ENCODE data around the gene PLCB4.
"Not testable (repeated sequence)": the region's sequence is repeated elsewhere in the genome, so short reads cannot be mapped to it uniquely, and the experiment has no call there.

Gene PLCB4

DNA sequence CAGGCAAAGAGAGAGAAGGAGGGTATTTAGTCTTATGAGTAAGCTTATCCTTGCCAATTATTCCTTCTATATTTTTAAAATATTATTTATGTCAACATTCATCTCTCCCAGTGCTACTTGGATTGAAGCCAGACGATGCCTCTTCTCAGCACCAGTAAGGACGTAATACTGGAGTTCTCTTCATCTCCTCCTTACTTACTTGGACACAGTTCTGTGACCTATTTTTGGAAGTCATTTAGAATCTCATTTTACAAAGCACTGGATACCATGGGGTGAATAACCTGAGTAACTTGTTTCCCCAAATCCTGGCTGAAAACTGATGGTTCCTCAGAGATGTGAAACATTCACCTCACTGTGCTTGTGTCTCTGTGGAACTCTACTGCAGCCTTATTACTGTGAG is 308.1 kb downstream of the PLCB4 start:
- Histone ChIP-seq H3F3A (ENCODE audit: low read depth) (no peaks in the 10 kb centered on the region), H3K9ac (ENCODE audit: low read depth, low read length, poor library complexity, severe bottlenecking) (no peak overlapping the region), H3K9me3 (ENCODE audit: insufficient read depth, low read depth, low read length) (no peaks in the 10 kb centered on the region), H3K27me3 (ENCODE audit: insufficient read depth, low read length, poor library complexity, severe bottlenecking) (no peaks in the 10 kb centered on the region), H3K36me3 (ENCODE audit: insufficient read depth, low read length) (peaks cover 10% of the 10 kb centered on the region; the same call in 1 of the 2 replicates), H3K4me3 (ENCODE audit: low read length, poor library complexity, severe bottlenecking) (no peak overlapping the region), H3K9me2 (replicated peaks; ENCODE audit: low read depth, low read length) (no peaks in the 10 kb centered on the region), H3K79me2 (ENCODE audit: insufficient read depth, low read length) (no peaks in the 10 kb centered on the region), H4K20me1 (ENCODE audit: insufficient read depth, low read length, poor library complexity, severe bottlenecking) (no peaks in the 10 kb centered on the region), H3K4me1 (ENCODE audit: insufficient read depth, low read length, poor library complexity, severe bottlenecking) (peaks cover 3% of the 10 kb centered on the region), H3K4me2 (ENCODE audit: low read depth, low read length, poor library complexity, severe bottlenecking) (no peak overlapping the region), H2AFZ (ENCODE audit: low read length) (no peak overlapping the region)
- no peak for TF ChIP-seq EZH2phosphoT487 (IDR thresholded peaks at IDR 0.05; ENCODE audit: borderline replicate concordance)
- TF ChIP-seq CTCF (conservative IDR thresholded peaks at IDR 0.05; ENCODE audit: low read length), result no peak

- not testable (repeated sequence) for H2AFZ ChIP-seq (ENCODE audit: low read length); H4K20me1 ChIP-seq (ENCODE audit: insufficient read depth, low read length, poor library complexity, severe bottlenecking); H3K4me1 ChIP-seq (ENCODE audit: insufficient read depth, low read length, poor library complexity, severe bottlenecking); H3K27me3 ChIP-seq (ENCODE audit: insufficient read depth, low read length, poor library complexity, severe bottlenecking); H3K79me2 ChIP-seq (ENCODE audit: insufficient read depth, low read length); H3F3A ChIP-seq (ENCODE audit: low read depth); H3K9ac ChIP-seq (ENCODE audit: low read depth, low read length, poor library complexity, severe bottlenecking); H3K4me2 ChIP-seq (ENCODE audit: low read depth, low read length, poor library complexity, severe bottlenecking); H3K4me3 ChIP-seq (ENCODE audit: low read length, poor library complexity, severe bottlenecking); H3K9me3 ChIP-seq (ENCODE audit: insufficient read depth, low read depth, low read length); H3K9me2 ChIP-seq (replicated peaks; ENCODE audit: low read depth, low read length)
- H3K36me3 ChIP-seq (ENCODE audit: insufficient read depth, low read length), result peaks cover 17% of the 10 kb centered on the region
Measured at GRCh38 chr20:9385345-9386310, 316.7 kb downstream of the PLCB4 start.

DNA sequence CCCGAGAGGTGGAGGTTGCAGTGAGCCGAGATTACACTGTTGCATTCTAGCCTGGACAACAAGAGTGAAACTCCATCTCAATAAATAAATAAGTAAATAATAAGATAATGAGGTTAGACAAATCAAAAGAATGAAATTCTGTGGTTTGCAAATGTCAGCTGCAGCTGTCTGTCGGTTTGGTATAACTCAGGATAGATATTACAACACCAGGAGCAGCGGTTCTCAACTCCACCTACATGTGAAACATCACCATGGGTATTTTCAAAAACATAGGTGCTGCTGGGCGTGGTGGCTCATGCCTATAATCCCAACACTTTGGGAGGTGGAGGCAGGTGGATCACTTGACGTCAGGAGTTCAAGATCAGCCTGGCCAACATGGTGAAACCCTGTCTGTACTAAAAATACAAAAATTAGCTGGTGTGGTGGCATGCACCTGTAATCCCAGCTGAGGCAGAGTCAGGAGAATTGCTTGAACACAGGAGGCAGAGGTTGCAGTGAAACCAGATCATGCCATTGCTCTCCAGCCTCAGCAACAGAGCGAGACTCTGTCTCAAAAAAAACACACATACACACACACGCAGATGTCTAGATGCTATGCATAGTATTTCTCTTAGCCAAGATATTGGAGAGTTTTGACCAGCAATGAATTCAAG is 319.4 kb downstream of the PLCB4 start:
- Histone ChIP-seq H3K9me2 (replicated peaks; ENCODE audit: low read depth, low read length) (no peaks in the 10 kb centered on the region; the same call in 1 of the 2 replicates), H3K4me3 (ENCODE audit: low read length, poor library complexity, severe bottlenecking) (no peak overlapping the region), H3K9ac (ENCODE audit: low read depth, low read length, poor library complexity, severe bottlenecking) (no peak overlapping the region), H3F3A (ENCODE audit: low read depth) (no peaks in the 10 kb centered on the region), H3K36me3 (ENCODE audit: insufficient read depth, low read length) (peaks cover 21% of the 10 kb centered on the region), H3K4me2 (ENCODE audit: low read depth, low read length, poor library complexity, severe bottlenecking) (no peak overlapping the region), H2AFZ (ENCODE audit: low read length) (no peak overlapping the region), H3K9me3 (ENCODE audit: insufficient read depth, low read depth, low read length) (no peaks in the 10 kb centered on the region), H4K20me1 (ENCODE audit: insufficient read depth, low read length, poor library complexity, severe bottlenecking) (no peaks in the 10 kb centered on the region), H3K79me2 (ENCODE audit: insufficient read depth, low read length) (no peaks in the 10 kb centered on the region), H3K4me1 (ENCODE audit: insufficient read depth, low read length, poor library complexity, severe bottlenecking) (no peaks in the 10 kb centered on the region), H3K27me3 (ENCODE audit: insufficient read depth, low read length, poor library complexity, severe bottlenecking) (no peaks in the 10 kb centered on the region)
- TF ChIP-seq EZH2phosphoT487 (IDR thresholded peaks at IDR 0.05; ENCODE audit: borderline replicate concordance), result no peak
- TF ChIP-seq CTCF (conservative IDR thresholded peaks at IDR 0.05; ENCODE audit: low read length), result no peak
